Upper lobe of right lung (tissue), 1 donor: ENCODE data around the gene FLRT3. TPM values are rescaled to one million over a fixed set of nuclear protein-coding genes. Genes with fewer than 3 reads are reported as not detected.

ENCODE experiments used
- ATAC-seq: fragments of 200-7000 bp; cut with Tn5 transposase; one replicate; pipeline ENCODE4 v1.9.1; 2020; ENCODE audit warnings: mild to moderate bottlenecking, moderate library complexity
- DNase-seq: peaks from one replicate; pipeline ENCODE4 v3.0.0-alpha.2; 2020
- H3K27ac ChIP-seq: fragments of 200-600 bp; one replicate; pipeline ENCODE4 v1.8.0; 2022
- H3K27me3 ChIP-seq: fragments of 200-600 bp; one replicate; pipeline ENCODE4 v1.8.0; 2022; ENCODE audit warnings: mild to moderate bottlenecking
- H3K36me3 ChIP-seq: fragments of 200-600 bp; one replicate; pipeline ENCODE4 v1.8.0; 2022
- H3K4me1 ChIP-seq: fragments of 200-600 bp; one replicate; pipeline ENCODE4 v1.8.0; 2022
- H3K4me3 ChIP-seq: fragments of 200-600 bp; one replicate; pipeline ENCODE4 v1.8.0; 2022; ENCODE audit warnings: mild to moderate bottlenecking
- H3K9me3 ChIP-seq: fragments of 200-600 bp; one replicate; pipeline ENCODE4 v1.8.0; 2022
- CTCF ChIP-seq: fragments of 200-600 bp; IDR thresholded peaks from one replicate; pipeline ENCODE4 v1.8.0; 2022; ENCODE audit warnings: antibody characterized with exemption
- intact Hi-C: fragments of 100-400 bp; cut with DNase I; formaldehyde crosslinking; loops from one replicate; pipeline ENCODE4 v1.11.0; 2022
- total RNA-seq: library from RNA; stranded (reverse); fragmentation: NEBNext Ultra II Directional; extraction: Animal tissue kit (Norgen Biotek cat#: 25700); gene quantifications from one replicate; pipeline ENCODE4 v1.2.1, GENCODE V29; 2021
- donor health status: DM: no; HTN: yes; CAD: no; lungs with severe emphysema.

FLRT3 gene
- total RNA-seq, 1 donor from 2014 or later, result 71.2 TPM

- ATAC-seq (no peak), DNase-seq (no peak)
- Histone ChIP-seq H3K4me1 (no peaks in the 10 kb centered on the region), H3K27me3 (no peaks in the 10 kb centered on the region), H3K36me3 (no peaks in the 10 kb centered on the region), H3K27ac (no peak overlapping the region), H3K9me3 (no peaks in the 10 kb centered on the region), H3K4me3 (no peak overlapping the region)
- no peak for TF ChIP-seq CTCF
- intact Hi-C loops, result no loop called here
These were observed 23.9 kb downstream of the FLRT3 start for GRCh38 chr20:14313341-14314020.

- intact Hi-C loops, result no loop called here
- no peak overlapping the region for H3K4me3 ChIP-seq
- H3K27me3 ChIP-seq, result no peaks in the 10 kb centered on the region
- DNase-seq, result no peak
- TF ChIP-seq CTCF, result no peak
- H3K36me3 ChIP-seq, result no peaks in the 10 kb centered on the region
- no peak overlapping the region for H3K27ac ChIP-seq
- ATAC-seq, result no peak
- no peaks in the 10 kb centered on the region for H3K9me3 ChIP-seq
- H3K4me1 ChIP-seq, result no peaks in the 10 kb centered on the region
These were observed 25.4 kb downstream of the FLRT3 start for GRCh38 chr20:14312001-14312400.

GRCh38 chr20:14310977-14311627 lies 26.3 kb downstream of the FLRT3 start:
- no peaks in the 10 kb centered on the region for H3K9me3 ChIP-seq
- DNase-seq, result no peak
- ATAC-seq, result no peak

GRCh38 chr20:14307956-14308355 lies 29.5 kb downstream of the FLRT3 start:
- H3K27ac ChIP-seq, result no peak overlapping the region
- intact Hi-C loops, result no loop called here
- H3K9me3 ChIP-seq, result no peaks in the 10 kb centered on the region
- H3K36me3 ChIP-seq, result no peaks in the 10 kb centered on the region
- no peak for TF ChIP-seq CTCF
- no peaks in the 10 kb centered on the region for H3K27me3 ChIP-seq
- no peak for ATAC-seq
- no peak for DNase-seq
- no peak overlapping the region for H3K4me3 ChIP-seq
- H3K4me1 ChIP-seq, result no peaks in the 10 kb centered on the region

More at GRCh38 chr20:14310977-14311627, 26.3 kb downstream of the FLRT3 start:
- no peaks in the 10 kb centered on the region for H3K27me3 ChIP-seq
- no peaks in the 10 kb centered on the region for H3K36me3 ChIP-seq
- TF ChIP-seq CTCF, result no peak
- no peak overlapping the region for H3K27ac ChIP-seq
- no peaks in the 10 kb centered on the region for H3K4me1 ChIP-seq
- no peak overlapping the region for H3K4me3 ChIP-seq
- intact Hi-C loops, result no loop called here

- DNase-seq (no peak), ATAC-seq (peak; percentile 55)
- no peaks in the 10 kb centered on the region for H3K27me3 ChIP-seq
- H3K4me3 ChIP-seq, result no peak overlapping the region
- no peaks in the 10 kb centered on the region for H3K36me3 ChIP-seq
- no peak for TF ChIP-seq CTCF
- intact Hi-C loops, result no loop called here
- no peak overlapping the region for H3K27ac ChIP-seq
- H3K9me3 ChIP-seq, result no peaks in the 10 kb centered on the region
- no peaks in the 10 kb centered on the region for H3K4me1 ChIP-seq
These were observed 32.9 kb downstream of the FLRT3 start for GRCh38 chr20:14304472-14304871.
